Measurements from ENCODE around the gene LYSMD2. TPM values are rescaled to one million over a fixed set of nuclear protein-coding genes. Genes with fewer than 3 reads are reported as not detected.

Gene LYSMD2
- total and polyA plus RNA-seq, 11 donors = 3.1 to 8.7 (median 5.7) TPM

DNA sequence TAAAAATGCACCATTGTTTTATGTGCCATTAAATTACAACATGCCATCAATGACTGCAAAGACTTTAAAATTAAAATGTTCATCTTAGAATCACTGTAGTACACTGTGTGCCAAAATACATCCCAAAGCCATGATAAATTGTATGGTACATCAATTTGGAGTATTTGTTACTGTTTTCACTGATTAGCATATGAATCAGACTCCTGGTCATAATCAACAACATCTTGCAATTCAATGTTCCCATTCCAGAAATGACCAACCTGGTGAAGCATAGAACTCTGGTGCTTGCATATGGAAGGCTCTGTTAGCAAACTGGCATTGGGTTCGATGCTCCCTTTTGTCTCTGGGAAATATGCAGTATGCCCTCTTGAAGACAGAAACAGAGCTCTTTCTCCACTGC, 22.5 kb downstream of the LYSMD2 start:
- intact Hi-C loops (cut with DNase I) = loop anchor here in 2 of 10 donors (5.0 to 10.0 kb wide), 2 partner anchors 37 to 60 kb away; partner anchors contain the start of gene TMOD2 (in 1 of the 2)
- 67 to 92% (median 82%) methylated on average over 1 of the region's 1 CpG for WGBS, 4 donors

DNA sequence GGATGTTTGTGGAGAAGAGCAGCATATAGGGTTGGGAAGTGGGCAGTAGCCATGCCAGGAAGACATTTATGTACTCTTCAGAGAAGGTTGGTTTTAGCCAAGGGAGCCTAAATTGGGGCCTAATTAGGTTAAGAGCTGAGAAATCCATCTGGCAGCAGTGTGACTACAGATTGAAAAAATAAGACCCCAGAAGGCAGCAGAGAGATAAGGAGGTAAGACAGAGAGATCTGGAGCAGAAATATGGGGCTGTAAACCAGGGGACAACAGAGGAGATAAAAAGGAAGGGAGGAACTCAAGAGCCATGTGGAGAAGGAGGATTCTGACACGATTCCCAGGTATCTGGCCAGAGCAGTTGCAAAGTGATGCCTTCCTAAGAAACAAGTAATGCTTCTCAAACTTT, 23.3 kb downstream of the LYSMD2 start:
- TF ChIP-seq, protein P1, sequence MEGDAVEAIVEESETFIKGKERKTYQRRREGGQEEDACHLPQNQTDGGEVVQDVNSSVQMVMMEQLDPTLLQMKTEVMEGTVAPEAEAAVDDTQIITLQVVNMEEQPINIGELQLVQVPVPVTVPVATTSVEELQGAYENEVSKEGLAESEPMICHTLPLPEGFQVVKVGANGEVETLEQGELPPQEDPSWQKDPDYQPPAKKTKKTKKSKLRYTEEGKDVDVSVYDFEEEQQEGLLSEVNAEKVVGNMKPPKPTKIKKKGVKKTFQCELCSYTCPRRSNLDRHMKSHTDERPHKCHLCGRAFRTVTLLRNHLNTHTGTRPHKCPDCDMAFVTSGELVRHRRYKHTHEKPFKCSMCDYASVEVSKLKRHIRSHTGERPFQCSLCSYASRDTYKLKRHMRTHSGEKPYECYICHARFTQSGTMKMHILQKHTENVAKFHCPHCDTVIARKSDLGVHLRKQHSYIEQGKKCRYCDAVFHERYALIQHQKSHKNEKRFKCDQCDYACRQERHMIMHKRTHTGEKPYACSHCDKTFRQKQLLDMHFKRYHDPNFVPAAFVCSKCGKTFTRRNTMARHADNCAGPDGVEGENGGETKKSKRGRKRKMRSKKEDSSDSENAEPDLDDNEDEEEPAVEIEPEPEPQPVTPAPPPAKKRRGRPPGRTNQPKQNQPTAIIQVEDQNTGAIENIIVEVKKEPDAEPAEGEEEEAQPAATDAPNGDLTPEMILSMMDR (IDR thresholded peaks at IDR 0.05) = no peak
- no peak for TF ChIP-seq POLR2A (IDR thresholded peaks at IDR 0.05)
- intact Hi-C loops (cut with DNase I) = loop anchor here in 1 of 10 donors (10.0 kb wide), 1 partner anchor 61 kb away; no protein-coding TSS in a partner anchor
- H3K9me3 ChIP-seq = no peaks in the 10 kb centered on the region
- no peak for ATAC-seq
- DNase-seq = no peak
- H3K36me3 ChIP-seq = no peaks in the 10 kb centered on the region
- no peak overlapping the region for H3K4me3 ChIP-seq
- 64 to 79% (median 70%) methylated on average over 1 of the region's 1 CpG for WGBS, 4 donors
- H3K27ac ChIP-seq = no peak overlapping the region
- no peaks in the 10 kb centered on the region for H3K4me1 ChIP-seq
- H3K27me3 ChIP-seq = no peaks in the 10 kb centered on the region

More for the DNA sequence above, 22.5 kb downstream of the LYSMD2 start:
- no peak overlapping the region for H3K4me3 ChIP-seq
- no peaks in the 10 kb centered on the region for H3K4me1 ChIP-seq
- no peaks in the 10 kb centered on the region for H3K27me3 ChIP-seq
- DNase-seq = no peak
- ATAC-seq = no peak
- H3K36me3 ChIP-seq = no peaks in the 10 kb centered on the region
- no peak for TF ChIP-seq POLR2A (IDR thresholded peaks at IDR 0.05)
- TF ChIP-seq, protein P1 (IDR thresholded peaks at IDR 0.05) = no peak
- H3K27ac ChIP-seq = no peak overlapping the region
- H3K9me3 ChIP-seq = no peaks in the 10 kb centered on the region

DNA sequence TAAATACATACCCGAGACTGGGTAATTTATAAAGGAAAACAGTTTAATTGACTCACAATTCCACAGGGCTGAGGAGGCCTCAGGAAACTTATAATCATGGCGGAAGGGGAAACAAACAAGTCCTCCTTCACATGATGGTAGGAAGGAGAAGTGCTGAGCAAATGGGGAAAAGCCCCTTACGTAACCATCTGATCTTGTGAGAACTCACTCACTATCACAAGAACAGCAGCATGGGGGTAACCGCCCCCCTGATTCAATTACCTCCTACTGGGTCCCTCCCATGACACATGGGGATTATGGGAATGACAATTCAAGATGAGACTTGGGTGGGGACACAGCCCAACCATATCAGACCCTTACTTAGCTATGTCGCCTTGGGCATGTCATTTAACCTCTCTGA, 28.4 kb downstream of the LYSMD2 start:
- Histone ChIP-seq H3K9me3 (no peaks in the 10 kb centered on the region), H3K4me1 (peaks cover 0 to 12% (median 0%) of the 10 kb centered on the region in 12 donors), H3K27ac (peak overlapping the region in 2 of 12 donors; percentile 27 to 40), H3K4me3 (no peak overlapping the region), H3K27me3 (no peaks in the 10 kb centered on the region), H3K36me3 (no peaks in the 10 kb centered on the region)
- intact Hi-C loops (cut with DNase I) = no loop called here
- 84 to 94% (median 90%) methylated on average over 5 of the region's 5 CpGs for WGBS, 4 donors
- no peak for ATAC-seq
- TF ChIP-seq POLR2A (IDR thresholded peaks at IDR 0.05) = no peak
- TF ChIP-seq, protein P1 (IDR thresholded peaks at IDR 0.05) = no peak
- DNase-seq = no peak

DNA sequence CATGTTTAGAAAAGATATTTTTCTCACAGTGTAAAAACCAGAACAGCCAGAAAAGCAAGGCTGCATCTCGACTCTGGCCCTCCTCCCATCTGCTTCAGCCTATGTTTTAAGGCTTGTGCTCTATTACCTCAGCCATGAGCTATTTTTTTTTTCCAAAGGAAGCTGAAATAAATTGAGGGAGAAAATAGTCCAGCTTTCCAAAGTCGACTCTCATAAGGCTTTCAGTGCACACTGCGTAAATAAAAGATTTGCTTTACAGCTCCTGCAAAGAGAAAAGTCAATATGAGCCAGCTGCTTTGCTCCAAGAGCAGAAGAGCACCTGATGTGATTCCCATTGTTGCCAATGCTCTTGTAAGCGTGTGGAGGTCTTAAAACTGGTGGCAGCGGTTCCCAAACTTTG, 29.4 kb downstream of the LYSMD2 start:
- Histone ChIP-seq H3K27me3 (no peaks in the 10 kb centered on the region), H3K9me3 (no peaks in the 10 kb centered on the region), H3K36me3 (no peaks in the 10 kb centered on the region), H3K27ac (peak overlapping the region in 6 of 12 donors; percentile 5 to 46 (median 34)), H3K4me3 (peak overlapping the region in 1 of 12 donors; percentile 24), H3K4me1 (peaks cover 0 to 12% (median 0%) of the 10 kb centered on the region in 12 donors)
- TF ChIP-seq POLR2A (IDR thresholded peaks at IDR 0.05) = no peak
- TF ChIP-seq, protein P1 (IDR thresholded peaks at IDR 0.05) = no peak
- WGBS, 4 donors = 65 to 68% (median 67%) methylated on average over 5 of the region's 5 CpGs
- intact Hi-C loops (cut with DNase I) = no loop called here
- no peak for DNase-seq
- ATAC-seq = peak in 2 of 4 donors; percentile 10 to 32

All from heart left ventricle (tissue), 16 donors.